22Rv1 (cell line): ENCODE results near the gene HPS1.

Source experiments
- CTCF ChIP-seq: fragments of 450-650 bp; IDR thresholded peaks from 2 replicates; pipeline ENCODE4 v1.5.1; 2017; ENCODE audit warnings: mild to moderate bottlenecking
- ZFX ChIP-seq: fragments of 450-650 bp; IDR thresholded peaks from 2 replicates; pipeline ENCODE4 v1.6.1; 2017; ENCODE audit warnings: antibody characterized with exemption, borderline replicate concordance

GRCh38 chr10:98458809-98459784 is 12.4 kb upstream of the HPS1 start:
- TF ChIP-seq CTCF (no peak), ZFX (no peak)
